ENCODE results near the gene HOXB9. TPM values are rescaled to one million over a fixed set of nuclear protein-coding genes. Genes with fewer than 3 reads are reported as not detected.

HOXB9 gene
- total and polyA plus RNA-seq, 8 donors = 11.3 TPM; not detected in 7

DNA sequence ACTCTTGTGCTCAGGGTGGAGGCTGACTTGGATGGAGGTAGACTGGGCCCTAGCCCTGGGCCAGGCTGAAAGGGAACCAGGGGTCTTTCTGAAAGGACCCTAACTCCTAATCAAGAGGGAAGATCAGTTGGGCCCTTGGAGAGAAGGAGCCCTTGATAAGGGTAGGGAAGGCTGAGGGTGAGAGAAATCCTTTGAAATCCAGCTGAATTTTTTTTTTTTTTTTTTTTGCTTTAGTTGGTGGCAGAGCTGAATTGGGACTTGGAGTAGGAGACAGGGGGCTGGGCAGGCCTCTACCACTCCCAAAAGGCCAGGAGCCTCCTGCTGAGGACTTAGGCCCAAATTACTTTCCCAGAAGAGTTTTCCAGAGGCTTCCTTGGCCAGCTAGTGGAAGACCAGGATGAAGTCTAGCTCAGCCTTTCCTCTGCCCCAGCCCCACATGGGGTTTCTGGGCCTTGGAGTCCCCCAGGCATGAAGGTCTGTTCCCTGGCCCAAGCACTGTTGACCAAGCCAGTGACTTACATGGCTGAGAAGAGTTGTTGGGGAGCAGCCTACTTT is 35.5 kb downstream of the HOXB9 start:
- intact Hi-C loops (cut with DNase I; ENCODE audit: low total_unique reads) = no loop called here
- Histone ChIP-seq H3K4me3 (peak overlapping the region; percentile 22 to 56 (median 44)), H3K36me3 (no peaks in the 10 kb centered on the region), H3K4me1 (peaks cover 15 to 79% (median 57%) of the 10 kb centered on the region in 4 donors), H3K9me3 (no peaks in the 10 kb centered on the region), H3K27ac (peak overlapping the region; percentile 17 to 95 (median 93)), H3K27me3 (peaks cover 3 to 100% (median 86%) of the 10 kb centered on the region in 3 donors)
- DNase-seq = no peak
- TF ChIP-seq POLR2A (IDR thresholded peaks at IDR 0.05) = no peak
- no peak for TF ChIP-seq POLR2AphosphoS5 (IDR thresholded peaks at IDR 0.05)
- no peak for TF ChIP-seq EP300 (IDR thresholded peaks at IDR 0.05)
- TF ChIP-seq, protein P1, sequence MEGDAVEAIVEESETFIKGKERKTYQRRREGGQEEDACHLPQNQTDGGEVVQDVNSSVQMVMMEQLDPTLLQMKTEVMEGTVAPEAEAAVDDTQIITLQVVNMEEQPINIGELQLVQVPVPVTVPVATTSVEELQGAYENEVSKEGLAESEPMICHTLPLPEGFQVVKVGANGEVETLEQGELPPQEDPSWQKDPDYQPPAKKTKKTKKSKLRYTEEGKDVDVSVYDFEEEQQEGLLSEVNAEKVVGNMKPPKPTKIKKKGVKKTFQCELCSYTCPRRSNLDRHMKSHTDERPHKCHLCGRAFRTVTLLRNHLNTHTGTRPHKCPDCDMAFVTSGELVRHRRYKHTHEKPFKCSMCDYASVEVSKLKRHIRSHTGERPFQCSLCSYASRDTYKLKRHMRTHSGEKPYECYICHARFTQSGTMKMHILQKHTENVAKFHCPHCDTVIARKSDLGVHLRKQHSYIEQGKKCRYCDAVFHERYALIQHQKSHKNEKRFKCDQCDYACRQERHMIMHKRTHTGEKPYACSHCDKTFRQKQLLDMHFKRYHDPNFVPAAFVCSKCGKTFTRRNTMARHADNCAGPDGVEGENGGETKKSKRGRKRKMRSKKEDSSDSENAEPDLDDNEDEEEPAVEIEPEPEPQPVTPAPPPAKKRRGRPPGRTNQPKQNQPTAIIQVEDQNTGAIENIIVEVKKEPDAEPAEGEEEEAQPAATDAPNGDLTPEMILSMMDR (IDR thresholded peaks at IDR 0.05) = no peak

DNA sequence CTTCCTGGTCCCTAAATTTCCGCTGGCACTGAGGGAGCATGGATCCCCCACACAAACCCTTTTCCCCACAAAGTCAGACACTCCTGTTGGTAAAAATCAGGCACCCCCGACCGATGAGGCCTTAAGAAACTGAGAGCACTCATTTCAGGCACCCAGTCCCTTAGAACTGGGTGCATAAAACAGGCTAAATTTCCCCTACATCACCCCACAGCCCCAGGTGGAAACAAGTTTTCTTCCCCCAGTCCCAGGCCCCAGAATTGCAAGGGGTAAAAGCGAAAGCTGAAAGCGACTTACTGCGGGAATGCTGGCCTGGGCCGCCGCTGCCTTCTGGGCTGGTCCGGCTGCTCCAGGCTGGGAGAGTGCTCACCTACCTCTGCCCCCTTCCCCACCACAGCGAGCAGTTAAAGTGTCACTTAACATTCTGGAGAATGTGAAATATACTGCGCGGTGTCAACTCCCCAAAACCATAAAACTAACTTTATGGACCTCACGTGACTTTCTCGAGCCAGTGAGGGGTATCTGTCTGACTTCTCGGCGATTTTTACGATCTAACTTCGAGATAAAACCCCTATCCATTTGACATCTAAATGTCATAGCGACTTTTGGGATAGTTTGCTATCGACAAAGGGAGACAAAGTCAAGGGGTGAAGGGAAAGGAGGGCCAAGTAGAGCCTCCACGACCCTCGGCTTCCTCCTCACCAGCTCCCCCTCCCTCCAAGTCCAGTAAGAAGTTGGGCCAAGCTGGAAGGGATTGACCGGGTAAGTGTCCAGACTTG is 36.1 kb downstream of the HOXB9 start, which contains the start of gene HOXB3:
HOXB3 (minus strand) TSS at position 411 of the 776 bp plus-strand sequence. CDS start 37,767 bp downstream, outside the sequence.
- peak within 1 kb of the TSS; percentile 62 to 95 (median 93) for H3K27ac ChIP-seq
- peak within 1 kb of the TSS; percentile 22 to 56 (median 51) for H3K4me3 ChIP-seq
- peaks cover 16 to 78% (median 55%) of the 10 kb centered on the region in 4 donors for H3K4me1 ChIP-seq
- no peaks in the 10 kb centered on the region for H3K9me3 ChIP-seq
- WGBS, 5 donors = 32 to 38% (median 36%) methylated on average over 23 of the region's 23 CpGs
- intact Hi-C loops (cut with DNase I; ENCODE audit: low total_unique reads) = no loop called here
- DNase-seq = no peak
- TF ChIP-seq POLR2AphosphoS5 (IDR thresholded peaks at IDR 0.05) (no peak), EP300 (IDR thresholded peaks at IDR 0.05) (no peak), POLR2A (IDR thresholded peaks at IDR 0.05) (no peak)
- TF ChIP-seq, protein P1 (IDR thresholded peaks at IDR 0.05) = no peak
- no peaks in the 10 kb centered on the region for H3K36me3 ChIP-seq
- peaks cover 3 to 100% (median 84%) of the 10 kb centered on the region in 3 donors for H3K27me3 ChIP-seq

DNA sequence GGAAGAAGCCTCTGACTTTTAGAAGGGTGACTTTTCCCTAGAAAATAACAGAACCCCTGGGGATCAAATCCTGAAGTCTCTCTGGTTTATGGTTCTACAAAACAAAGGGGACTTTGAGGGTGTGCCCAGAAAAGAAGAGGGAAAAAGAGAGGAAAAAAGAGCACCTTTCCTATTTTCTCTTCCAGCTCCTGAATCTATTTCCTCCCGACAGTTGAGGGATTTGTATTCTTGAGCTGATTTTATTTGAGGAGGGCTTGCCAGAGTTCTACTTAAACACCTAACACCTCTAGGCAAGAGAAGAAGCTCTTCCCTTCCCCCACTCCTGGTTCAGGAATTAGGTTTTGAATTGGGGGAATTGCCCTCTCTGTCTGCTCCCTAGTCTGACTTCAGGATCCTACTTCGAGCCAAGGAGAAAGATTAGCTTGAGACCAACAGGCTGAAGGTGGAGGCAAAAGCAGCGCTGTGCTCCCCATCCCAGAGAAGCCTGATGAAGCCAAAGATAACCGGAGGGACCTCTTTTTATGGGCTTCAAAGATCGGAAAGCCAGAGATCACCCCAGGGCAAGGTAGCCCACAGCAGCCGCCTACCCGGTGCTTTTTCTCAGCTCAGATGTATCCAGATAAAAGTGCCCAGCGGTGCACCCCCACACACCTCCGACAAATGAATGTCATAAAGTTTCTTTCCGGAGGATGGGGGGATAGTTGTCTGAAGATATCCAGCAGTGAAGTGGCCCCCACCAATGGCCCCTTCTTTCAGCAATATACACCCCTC is 36.9 kb downstream of the HOXB9 start:
- intact Hi-C loops (cut with DNase I; ENCODE audit: low total_unique reads) = no loop called here
- peak overlapping the region; percentile 62 to 95 (median 93) for H3K27ac ChIP-seq

More for the DNA sequence above, 36.9 kb downstream of the HOXB9 start:
- no peak for DNase-seq
- Histone ChIP-seq H3K9me3 (no peaks in the 10 kb centered on the region), H3K27me3 (peaks cover 3 to 100% (median 79%) of the 10 kb centered on the region in 3 donors), H3K4me1 (peaks cover 14 to 78% (median 50%) of the 10 kb centered on the region in 4 donors), H3K36me3 (no peaks in the 10 kb centered on the region), H3K4me3 (peak overlapping the region; percentile 22 to 56 (median 44))
- WGBS, 5 donors = 16 to 29% (median 25%) methylated on average over 10 of the region's 10 CpGs
- TF ChIP-seq, protein P1 (IDR thresholded peaks at IDR 0.05) = no peak
- TF ChIP-seq POLR2AphosphoS5 (IDR thresholded peaks at IDR 0.05) (no peak), EP300 (IDR thresholded peaks at IDR 0.05) (no peak), POLR2A (IDR thresholded peaks at IDR 0.05) (no peak)
